Mucosa of rectum (tissue), 2 donors: ENCODE data around the gene MOB3A.
"Not testable (repeated sequence)": the region's sequence is repeated elsewhere in the genome, so short reads cannot be mapped to it uniquely, and the experiment has no call there.

Experiments
- H3K27ac ChIP-seq, 2 donors: one replicate each; pipeline ENCODE4 v1.7.0; 2013; ENCODE audit warnings: inconsistent platforms in 2 of 2, low read depth in 2 of 2, low read length in 2 of 2
- H3K27me3 ChIP-seq, 2 donors: one replicate each; pipeline ENCODE4 v1.7.0; 2013; ENCODE audit warnings: low read length in 2 of 2; ENCODE audit not compliant: control insufficient read depth in 2 of 2, insufficient read depth in 2 of 2
- H3K36me3 ChIP-seq, 2 donors: one replicate each; pipeline ENCODE4 v1.7.0; 2013; ENCODE audit warnings: low read length in 2 of 2; ENCODE audit not compliant: control insufficient read depth in 2 of 2, insufficient read depth in 2 of 2
- H3K4me1 ChIP-seq, 2 donors: one replicate each; pipeline ENCODE4 v1.7.0; 2013; ENCODE audit warnings: low read length in 2 of 2, mild to moderate bottlenecking in 1 of 2; ENCODE audit not compliant: control insufficient read depth in 2 of 2, insufficient read depth in 2 of 2
- H3K4me3 ChIP-seq, 2 donors: one replicate each; pipeline ENCODE4 v1.7.0; 2013; ENCODE audit warnings: low read length in 2 of 2
- H3K9ac ChIP-seq, 2 donors: one replicate each; pipeline ENCODE4 v1.7.0; 2013; ENCODE audit warnings: low read length in 2 of 2, low read depth in 1 of 2, mild to moderate bottlenecking in 1 of 2
- H3K9me3 ChIP-seq, 2 donors: one replicate each; pipeline ENCODE4 v1.7.0; 2013; ENCODE audit warnings: low read length in 2 of 2; ENCODE audit not compliant: control insufficient read depth in 2 of 2
- donor health status: healthy.
- donor health status: Normal muscosa, but diverticular disease.

MOB3A gene

GRCh38 chr19:2132731-2133490 is 36.8 kb upstream of the MOB3A start:
- Histone ChIP-seq H3K9me3 (no peaks in the 10 kb centered on the region), H3K36me3 (peaks cover 46 to 57% of the 10 kb centered on the region in 2 donors), H3K27me3 (no peaks in the 10 kb centered on the region), H3K4me1 (no peaks in the 10 kb centered on the region), H3K27ac (no peak overlapping the region), H3K4me3 (no peak overlapping the region), H3K9ac (no peak overlapping the region)

GRCh38 chr19:2132191-2132590 is 36.1 kb upstream of the MOB3A start:
- H3K36me3 ChIP-seq = peaks cover 47 to 57% of the 10 kb centered on the region in 2 donors

GRCh38 chr19:2131012-2131975 is 35.2 kb upstream of the MOB3A start:
- not testable (repeated sequence) for H3K9ac ChIP-seq, H3K27me3 ChIP-seq, H3K27ac ChIP-seq, H3K9me3 ChIP-seq, H3K4me1 ChIP-seq, H3K4me3 ChIP-seq
- peaks cover 49 to 56% of the 10 kb centered on the region in 2 donors for H3K36me3 ChIP-seq

More at GRCh38 chr19:2132191-2132590, 36.1 kb upstream of the MOB3A start:
- Histone ChIP-seq H3K4me3 (no peak overlapping the region), H3K27me3 (no peaks in the 10 kb centered on the region), H3K4me1 (no peaks in the 10 kb centered on the region), H3K9ac (no peak overlapping the region), H3K27ac (no peak overlapping the region), H3K9me3 (no peaks in the 10 kb centered on the region)

- H3K9me3 ChIP-seq = no peaks in the 10 kb centered on the region
- H3K27ac ChIP-seq = no peak overlapping the region
- no peak overlapping the region for H3K4me3 ChIP-seq
- no peaks in the 10 kb centered on the region for H3K4me1 ChIP-seq
- peaks cover 50 to 52% of the 10 kb centered on the region in 2 donors for H3K36me3 ChIP-seq
- no peak overlapping the region for H3K9ac ChIP-seq
- no peaks in the 10 kb centered on the region for H3K27me3 ChIP-seq
Measured at GRCh38 chr19:2129892-2130770, 34.0 kb upstream of the MOB3A start.

- Histone ChIP-seq H3K36me3 (peaks cover 50 to 52% of the 10 kb centered on the region in 2 donors), H3K4me1 (no peaks in the 10 kb centered on the region), H3K27me3 (no peaks in the 10 kb centered on the region), H3K9me3 (no peaks in the 10 kb centered on the region), H3K9ac (no peak overlapping the region), H3K27ac (no peak overlapping the region), H3K4me3 (no peak overlapping the region)
Measured at GRCh38 chr19:2129486-2129885, 33.4 kb upstream of the MOB3A start.

- Histone ChIP-seq H3K9ac (no peak overlapping the region), H3K4me1 (no peaks in the 10 kb centered on the region), H3K27ac (no peak overlapping the region), H3K9me3 (no peaks in the 10 kb centered on the region), H3K4me3 (no peak overlapping the region), H3K27me3 (no peaks in the 10 kb centered on the region), H3K36me3 (peaks cover 52 to 56% of the 10 kb centered on the region in 2 donors)
Measured at GRCh38 chr19:2129022-2129421, 32.9 kb upstream of the MOB3A start.

GRCh38 chr19:2128252-2128651 is 32.1 kb upstream of the MOB3A start:
- H3K27ac ChIP-seq, H3K9ac ChIP-seq, H3K9me3 ChIP-seq, H3K4me1 ChIP-seq, H3K27me3 ChIP-seq, H3K4me3 ChIP-seq: not testable (repeated sequence)
- H3K36me3 ChIP-seq = peaks cover 59 to 63% of the 10 kb centered on the region in 2 donors

- Histone ChIP-seq H3K27ac (no peak overlapping the region), H3K9me3 (no peaks in the 10 kb centered on the region), H3K4me1 (no peaks in the 10 kb centered on the region), H3K4me3 (no peak overlapping the region), H3K36me3 (peaks cover 60 to 64% of the 10 kb centered on the region in 2 donors), H3K9ac (no peak overlapping the region), H3K27me3 (no peaks in the 10 kb centered on the region)
Measured at GRCh38 chr19:2127758-2128157, 31.6 kb upstream of the MOB3A start.

- Histone ChIP-seq H3K36me3 (peaks cover 61 to 64% of the 10 kb centered on the region in 2 donors), H3K27me3 (no peaks in the 10 kb centered on the region), H3K27ac (no peak overlapping the region), H3K9me3 (no peaks in the 10 kb centered on the region), H3K9ac (no peak overlapping the region), H3K4me1 (no peaks in the 10 kb centered on the region), H3K4me3 (no peak overlapping the region)
Measured at GRCh38 chr19:2126879-2127518, 30.9 kb upstream of the MOB3A start.
